DMS79 (cell line): ENCODE results near the gene SUPT5H.
"Not testable (repeated sequence)": the region's sequence is repeated elsewhere in the genome, so short reads cannot be mapped to it uniquely, and the experiment has no call there.

Experiments
- DNase-seq: peaks from one replicate; lab custom pipeline; 2025; lab: John Stamatoyannopoulos, UW

The SUPT5H gene

GRCh38 chr19:39425744-39426143 lies 19.6 kb upstream of the SUPT5H start:
- DNase-seq: no peak

- DNase-seq: no peak
Observed at GRCh38 chr19:39426170-39426569, 19.2 kb upstream of the SUPT5H start.

GRCh38 chr19:39427707-39428106 lies 17.7 kb upstream of the SUPT5H start:
- DNase-seq: no peak

- no peak for DNase-seq
Observed at GRCh38 chr19:39428283-39429112, 16.9 kb upstream of the SUPT5H start.

GRCh38 chr19:39430675-39431593 lies 14.4 kb upstream of the SUPT5H start:
- DNase-seq: no peak

- no peak for DNase-seq
Observed at GRCh38 chr19:39432677-39433025, 12.7 kb upstream of the SUPT5H start.

- DNase-seq: no peak
Observed at GRCh38 chr19:39433480-39434079, 11.8 kb upstream of the SUPT5H start.

- DNase-seq: no peak
Observed at GRCh38 chr19:39434123-39435076, 11.0 kb upstream of the SUPT5H start.

- peak; percentile 97 for DNase-seq
Observed at GRCh38 chr19:39435499-39436349, 9.7 kb upstream of the SUPT5H start, which contains the start of gene RPS16. RPS16 (minus strand) TSS chr19:39435949; CDS start chr19:39435895, 54 bp downstream.

GRCh38 chr19:39436350-39436716 lies 9.0 kb upstream of the SUPT5H start:
- no peak for DNase-seq

- DNase-seq: no peak
Observed at GRCh38 chr19:39438270-39438934, 7.0 kb upstream of the SUPT5H start.

GRCh38 chr19:39444598-39445195 lies 685 bp upstream of the SUPT5H start:
- DNase-seq: no peak

GRCh38 chr19:39446365-39447084 lies 1.1 kb downstream of the SUPT5H start:
- DNase-seq: no peak

- DNase-seq: no peak
Observed at GRCh38 chr19:39448271-39448670, 2.9 kb downstream of the SUPT5H start.

- no peak for DNase-seq
Observed at GRCh38 chr19:39449116-39449797, 3.9 kb downstream of the SUPT5H start.

GRCh38 chr19:39451257-39451656 lies 5.9 kb downstream of the SUPT5H start:
- not testable (repeated sequence) for DNase-seq

GRCh38 chr19:39463403-39463802 lies 18.0 kb downstream of the SUPT5H start:
- no peak for DNase-seq
